HCT116 (cell line): ENCODE results near the gene GRIK3. TPM values are rescaled to one million over a fixed set of nuclear protein-coding genes. Genes with fewer than 3 reads are reported as not detected.

Experiments
- ATAC-seq: fragments of 200-7000 bp; cut with Tn5 transposase; 2 replicates; pipeline ENCODE4 v1.9.1; 2020; ENCODE audit warnings: mild to moderate bottlenecking, moderate library complexity
- BruUV-seq: library from RNA; stranded (reverse); fragments of 400-500 nt; replicated peaks from 2 replicates; lab custom pipeline; 2021; lab: Mats Ljungman, UMichigan
- CTCF ChIA-PET: fragments of 300-600 bp; sonication (Branson Sonifier 250); formaldehyde crosslinking; loops from one replicate; lab custom pipeline; 2021; ENCODE audit warnings: antibody characterized with exemption; lab: Charles Lee
- POLR2A ChIA-PET: fragments of 300-600, 350-600 bp; sonication (Branson Sonifier 250); formaldehyde crosslinking; loops from one replicate; lab custom pipeline; 2021; ENCODE audit warnings: antibody characterized with exemption; lab: Charles Lee
- RAD21 ChIA-PET, 2 experiments: fragments of 300-600 bp; sonication (Branson Sonifier 250); formaldehyde crosslinking; loops; one replicate each; lab custom pipeline; 2023; ENCODE audit warnings: low total read pairs in 2 of 2; ENCODE audit not compliant: uncharacterized antibody in 2 of 2, unreplicated experiment in 2 of 2, low non-redundant PET in 1 of 2; lab: Charles Lee
- DNase-seq: peaks from one replicate; pipeline ENCODE4 v3.0.0-alpha.2; 2010; ENCODE audit warnings: low read depth, low spot score
- H2AFZ ChIP-seq: fragments of 200-600 bp; shearing (Covaris generic), sonication (generic); 2 replicates; pipeline ENCODE4 v1.6.1; 2017; ENCODE audit warnings: low read depth, mixed run types, mixed read lengths, antibody characterized with exemption, low read length; ENCODE audit not compliant: poor library complexity, severe bottlenecking
- H3K27ac ChIP-seq: 2 replicates; pipeline ENCODE4 v1.5.1; 2012; ENCODE audit warnings: low read depth, low read length
- H3K27me3 ChIP-seq: fragments of 200-600 bp; sonication (generic); 2 replicates; pipeline ENCODE4 v1.6.1; 2016; ENCODE audit warnings: mixed run types, low read length, mixed read lengths; ENCODE audit not compliant: insufficient read depth
- H3K36me3 ChIP-seq, 2 experiments: fragments of 200-500 bp in 1 of 2; fragments of 200-600 bp in 1 of 2; sonication (Bioruptor generic) in 1 of 2; sonication (generic) in 1 of 2; 2 replicates each; pipeline versions ENCODE4 v1.5.1 to v1.6.1; 2014 to 2016; ENCODE audit warnings: low read length in 2 of 2, inconsistent platforms in 1 of 2, mixed read lengths in 1 of 2, mixed run types in 1 of 2; ENCODE audit not compliant: insufficient read depth in 2 of 2, control insufficient read depth in 1 of 2
- H3K4me1 ChIP-seq, 2 experiments: fragments of 200-600 bp in 1 of 2; sonication (generic) in 1 of 2; 2 replicates each; pipeline versions ENCODE4 v1.5.1 to v1.6.1; 2012 to 2017; ENCODE audit warnings: low read length in 2 of 2, inconsistent platforms in 1 of 2, mild to moderate bottlenecking in 1 of 2, mixed read lengths in 1 of 2, mixed run types in 1 of 2, moderate library complexity in 1 of 2; ENCODE audit not compliant: insufficient read depth in 2 of 2, control insufficient read depth in 1 of 2
- H3K4me2 ChIP-seq: fragments of 200-600 bp; sonication (generic); 2 replicates; pipeline ENCODE4 v1.6.1; 2017; ENCODE audit warnings: mixed run types, low read length, mixed read lengths
- H3K4me3 ChIP-seq, 2 experiments: fragments of 200-600 bp in 1 of 2; sonication (generic) in 1 of 2; replicated peaks in 1 of 2; 2 replicates each; pipeline ENCODE4 v1.5.1; 2011 to 2016; ENCODE audit warnings: low read length in 2 of 2, control low read depth in 1 of 2, low read depth in 1 of 2, mild to moderate bottlenecking in 1 of 2, mixed read lengths in 1 of 2, mixed run types in 1 of 2
- H3K79me2 ChIP-seq: fragments of 200-600 bp; sonication (generic); 2 replicates; pipeline ENCODE4 v1.6.1; 2017; ENCODE audit warnings: mild to moderate bottlenecking, mixed run types, low read length, moderate library complexity, mixed read lengths; ENCODE audit not compliant: insufficient read depth
- H3K9ac ChIP-seq: fragments of 200-600 bp; sonication (generic); 2 replicates; pipeline ENCODE4 v1.6.1; 2016; ENCODE audit warnings: low read length, mixed read lengths
- H3K9me2 ChIP-seq: fragments of 200-600 bp; sonication (generic), shearing (Covaris generic); 2 replicates; pipeline ENCODE4 v1.6.1; 2017; ENCODE audit warnings: mixed run types, mild to moderate bottlenecking, moderate library complexity; ENCODE audit not compliant: insufficient read depth
- H3K9me3 ChIP-seq, 2 experiments: fragments of 200-500 bp in 1 of 2; fragments of 200-600 bp in 1 of 2; sonication (Bioruptor generic) in 1 of 2; sonication (generic) in 1 of 2; 2 replicates each; pipeline ENCODE4 v1.6.1; 2014 to 2017; ENCODE audit warnings: low read length in 2 of 2, mixed read lengths in 2 of 2, inconsistent platforms in 1 of 2, low read depth in 1 of 2, mild to moderate bottlenecking in 1 of 2, mixed run types in 1 of 2, moderate library complexity in 1 of 2; ENCODE audit not compliant: control insufficient read depth in 1 of 2, insufficient read depth in 1 of 2
- H4K20me1 ChIP-seq: fragments of 200-600 bp; sonication (generic), shearing (Covaris generic); 2 replicates; pipeline ENCODE4 v1.6.1; 2017; ENCODE audit warnings: mixed run types, mild to moderate bottlenecking, moderate library complexity; ENCODE audit not compliant: insufficient read depth
- ATF3 ChIP-seq: IDR thresholded peaks from 2 replicates; pipeline ENCODE4 v1.6.1; 2012
- CEBPB ChIP-seq: IDR thresholded peaks from 2 replicates; pipeline ENCODE4 v1.6.1; 2012; ENCODE audit warnings: low read depth
- CTCF ChIP-seq, 3 experiments: fragments of 200-600 bp in 1 of 3; sonication (generic) in 1 of 3; IDR thresholded peaks in 2 of 3; conservative IDR thresholded peaks in 1 of 3; 2 replicates each; pipeline ENCODE4 v1.5.1; 2012 to 2017; ENCODE audit warnings: low read depth in 2 of 3, low read length in 2 of 3, antibody characterized with exemption in 1 of 3, borderline replicate concordance in 1 of 3, control low read depth in 1 of 3, mild to moderate bottlenecking in 1 of 3, mixed read lengths in 1 of 3, mixed run types in 1 of 3, moderate library complexity in 1 of 3; ENCODE audit not compliant: insufficient read depth in 1 of 3
- EGR1 ChIP-seq: IDR thresholded peaks from 2 replicates; pipeline ENCODE4 v1.6.1; 2012; ENCODE audit warnings: low read depth
- ELF1 ChIP-seq: IDR thresholded peaks from 2 replicates; pipeline ENCODE4 v1.6.1; 2012; ENCODE audit warnings: low read depth, borderline replicate concordance
- EZH2 ChIP-seq: fragments of 200-600 bp; sonication (generic); IDR thresholded peaks from 2 replicates; pipeline ENCODE4 v1.6.1; 2017; ENCODE audit warnings: antibody characterized with exemption, mixed run types
- EZH2phosphoT487 ChIP-seq: fragments of 200-600 bp; IDR thresholded peaks from 2 replicates; pipeline ENCODE4 v1.6.1; 2018; ENCODE audit warnings: antibody characterized with exemption, borderline replicate concordance
- FOSL1 ChIP-seq: IDR thresholded peaks from 2 replicates; pipeline ENCODE4 v1.6.1; 2012; ENCODE audit warnings: low read depth
- JUND ChIP-seq: IDR thresholded peaks from 2 replicates; pipeline ENCODE4 v1.6.1; 2012
- POLR2A ChIP-seq: IDR thresholded peaks from 2 replicates; pipeline ENCODE4 v1.7.0; 2011; ENCODE audit warnings: borderline replicate concordance; ENCODE audit not compliant: insufficient read depth, insufficient read length; ENCODE audit errors: extremely low read depth
- POLR2AphosphoS5 ChIP-seq: IDR thresholded peaks from 2 replicates; pipeline ENCODE4 v1.6.1; 2011; ENCODE audit warnings: mild to moderate bottlenecking, low read depth, low read length, moderate library complexity
- SIN3A ChIP-seq: IDR thresholded peaks from 2 replicates; pipeline ENCODE4 v1.6.1; 2012; ENCODE audit warnings: low read depth
- SP1 ChIP-seq: IDR thresholded peaks from 2 replicates; pipeline ENCODE4 v1.6.1; 2012; ENCODE audit warnings: low read depth
- YY1 ChIP-seq: IDR thresholded peaks from 2 replicates; pipeline ENCODE4 v1.6.1; 2011; ENCODE audit warnings: low read length, low read depth, moderate library complexity, mild to moderate bottlenecking; ENCODE audit not compliant: insufficient replicate concordance; ENCODE audit errors: extremely low read depth
- ZBTB33 ChIP-seq: IDR thresholded peaks from 2 replicates; pipeline ENCODE4 v1.6.1; 2011; ENCODE audit warnings: mild to moderate bottlenecking, low read length, moderate library complexity; ENCODE audit not compliant: insufficient replicate concordance; ENCODE audit errors: extremely low read depth
- ZFX ChIP-seq: fragments of 450-650 bp; IDR thresholded peaks from 2 replicates; pipeline ENCODE4 v1.6.1; 2017
- ZNF274 ChIP-seq: fragments of 200-500 bp; sonication (Bioruptor generic); IDR thresholded peaks from 2 replicates; pipeline ENCODE4 v1.6.1; 2014; ENCODE audit warnings: mild to moderate bottlenecking, low read depth, low read length, inconsistent platforms
- intact Hi-C: fragments of 100-400 bp; cut with micrococcal nuclease; formaldehyde crosslinking; loops from 2 replicates; pipeline ENCODE4 v1.10.0; 2022
- total RNA-seq: library from RNA; stranded (reverse); gene quantifications from one replicate; pipeline ENCODE4 v1.2.1, GENCODE V29; 2021; ENCODE audit not compliant: unreplicated experiment

Gene GRIK3
- total RNA-seq, 1 experiment from 2014 or later: not detected

- no peak for TF ChIP-seq ZBTB33
- no peak for TF ChIP-seq ZNF274
- TF ChIP-seq, all 23 proteins: peak for 0
These were observed 120.7 kb downstream of the GRIK3 start (continued) for GRCh38 chr1:36913484-36914060.

- Histone ChIP-seq H3K36me3 (no peaks in the 10 kb centered on the region), H2AFZ (no peak overlapping the region), H3K4me1 (no peaks in the 10 kb centered on the region), H3K79me2 (no peaks in the 10 kb centered on the region), H3K9ac (no peak overlapping the region), H3K9me2 (no peaks in the 10 kb centered on the region), H3K27ac (no peak overlapping the region), H3K9me3 (no peaks in the 10 kb centered on the region), H4K20me1 (no peaks in the 10 kb centered on the region), H3K27me3 (peaks cover 42% of the 10 kb centered on the region), H3K4me3 (no peak overlapping the region), H3K4me2 (no peak overlapping the region)
- DNase-seq: no peak
- intact Hi-C loops: no loop called here
- POLR2A ChIA-PET: interaction anchor here (0.9 kb wide), 1 partner anchor 8 kb away, joined by 3 read pairs; no protein-coding TSS in a partner anchor
- BruUV-seq: no TSS peak
- no peak for ATAC-seq
- CTCF ChIA-PET: no interaction called here
- RAD21 ChIA-PET: no interaction called here
- TF ChIP-seq FOSL1 (no peak), CEBPB (no peak), CTCF (IDR thresholded peaks at IDR 0.05 in 2 of 3, conservative IDR thresholded peaks at IDR 0.05 in 1 of 3; ENCODE audit: borderline replicate concordance in 1 of 3, insufficient read depth in 1 of 3, low read depth in 2 of 3, low read length in 2 of 3) (no peak), POLR2A (no peak), EGR1 (no peak), EZH2 (no peak), ZFX (no peak), SP1 (no peak), ZBTB33 (no peak), JUND (no peak), POLR2AphosphoS5 (no peak), SIN3A (no peak), YY1 (no peak), ATF3 (no peak), EZH2phosphoT487 (no peak), ELF1 (no peak)
These were observed 121.3 kb downstream of the GRIK3 start for GRCh38 chr1:36913016-36913415.
